Measurements from ENCODE around the gene THSD4. TPM values are rescaled to one million over a fixed set of nuclear protein-coding genes. Genes with fewer than 3 reads are reported as not detected.

Gene THSD4
- total RNA-seq, 2 experiments from 2014 or later = not detected

- Mint-ChIP-seq H3K4me3 (no peak overlapping the region), H3K9me3 (no peaks in the 10 kb centered on the region), H3K4me1 (ENCODE audit: low read depth) (no peaks in the 10 kb centered on the region), H3K36me3 (ENCODE audit: low read depth) (no peaks in the 10 kb centered on the region), H3K27me3 (peaks cover 42% of the 10 kb centered on the region), H3K27ac (no peak overlapping the region)
- no peak overlapping the region for H3K27ac ChIP-seq (ENCODE audit: low read depth in 1 of 2, low read length in 2 of 2)
- H3K9me3 ChIP-seq (ENCODE audit: control insufficient read depth in 1 of 2, insufficient read depth in 1 of 2, low read length in 2 of 2) = no peaks in the 10 kb centered on the region
- ChIA-PET CTCF (no interaction called here), POLR2A (no interaction called here)
- no peaks in the 10 kb centered on the region for H3K36me3 ChIP-seq (ENCODE audit: insufficient read depth, low read length)
- ATAC-seq (ENCODE audit: poor library complexity) (no peak), DNase-seq (no peak)
- H3K4me3 ChIP-seq (ENCODE audit: low read length) = no peak overlapping the region
- no peaks in the 10 kb centered on the region for H3K4me1 ChIP-seq (ENCODE audit: insufficient read depth, low read length)
- TF ChIP-seq, protein P1, sequence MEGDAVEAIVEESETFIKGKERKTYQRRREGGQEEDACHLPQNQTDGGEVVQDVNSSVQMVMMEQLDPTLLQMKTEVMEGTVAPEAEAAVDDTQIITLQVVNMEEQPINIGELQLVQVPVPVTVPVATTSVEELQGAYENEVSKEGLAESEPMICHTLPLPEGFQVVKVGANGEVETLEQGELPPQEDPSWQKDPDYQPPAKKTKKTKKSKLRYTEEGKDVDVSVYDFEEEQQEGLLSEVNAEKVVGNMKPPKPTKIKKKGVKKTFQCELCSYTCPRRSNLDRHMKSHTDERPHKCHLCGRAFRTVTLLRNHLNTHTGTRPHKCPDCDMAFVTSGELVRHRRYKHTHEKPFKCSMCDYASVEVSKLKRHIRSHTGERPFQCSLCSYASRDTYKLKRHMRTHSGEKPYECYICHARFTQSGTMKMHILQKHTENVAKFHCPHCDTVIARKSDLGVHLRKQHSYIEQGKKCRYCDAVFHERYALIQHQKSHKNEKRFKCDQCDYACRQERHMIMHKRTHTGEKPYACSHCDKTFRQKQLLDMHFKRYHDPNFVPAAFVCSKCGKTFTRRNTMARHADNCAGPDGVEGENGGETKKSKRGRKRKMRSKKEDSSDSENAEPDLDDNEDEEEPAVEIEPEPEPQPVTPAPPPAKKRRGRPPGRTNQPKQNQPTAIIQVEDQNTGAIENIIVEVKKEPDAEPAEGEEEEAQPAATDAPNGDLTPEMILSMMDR (IDR thresholded peaks at IDR 0.05) = no peak
- intact Hi-C loops (cut with DNase I, micrococcal nuclease) = no loop called here
- H3K27me3 ChIP-seq (ENCODE audit: control insufficient read depth in 1 of 2, insufficient read depth in 2 of 2, low read length in 2 of 2) = peaks cover 0 to 7% of the 10 kb centered on the region in 2 experiments
Observed at GRCh38 chr15:71107501-71107815, 7.8 kb upstream of the THSD4 start.

GRCh38 chr15:71109130-71109529 is 6.1 kb upstream of the THSD4 start:
- CTCF ChIA-PET = no interaction called here
- no peak overlapping the region for H3K4me3 ChIP-seq (ENCODE audit: low read length)
- H3K27me3 ChIP-seq (ENCODE audit: control insufficient read depth in 1 of 2, insufficient read depth in 2 of 2, low read length in 2 of 2) = peaks cover 3 to 4% of the 10 kb centered on the region in 2 experiments
- DNase-seq (no peak), ATAC-seq (ENCODE audit: poor library complexity) (no peak)
- POLR2A ChIA-PET = no interaction called here
- Mint-ChIP-seq H3K9me3 (no peaks in the 10 kb centered on the region), H3K27ac (no peak overlapping the region), H3K4me3 (no peak overlapping the region), H3K36me3 (ENCODE audit: low read depth) (no peaks in the 10 kb centered on the region), H3K4me1 (ENCODE audit: low read depth) (no peaks in the 10 kb centered on the region), H3K27me3 (peaks cover 44% of the 10 kb centered on the region)
- H3K4me1 ChIP-seq (ENCODE audit: insufficient read depth, low read length) = no peaks in the 10 kb centered on the region
- intact Hi-C loops (cut with DNase I, micrococcal nuclease) = no loop called here
- H3K36me3 ChIP-seq (ENCODE audit: insufficient read depth, low read length) = no peaks in the 10 kb centered on the region
- TF ChIP-seq, protein P1 (IDR thresholded peaks at IDR 0.05) = no peak
- H3K9me3 ChIP-seq (ENCODE audit: control insufficient read depth in 1 of 2, insufficient read depth in 1 of 2, low read length in 2 of 2) = no peaks in the 10 kb centered on the region
- no peak overlapping the region for H3K27ac ChIP-seq (ENCODE audit: low read depth in 1 of 2, low read length in 2 of 2)

DNA sequence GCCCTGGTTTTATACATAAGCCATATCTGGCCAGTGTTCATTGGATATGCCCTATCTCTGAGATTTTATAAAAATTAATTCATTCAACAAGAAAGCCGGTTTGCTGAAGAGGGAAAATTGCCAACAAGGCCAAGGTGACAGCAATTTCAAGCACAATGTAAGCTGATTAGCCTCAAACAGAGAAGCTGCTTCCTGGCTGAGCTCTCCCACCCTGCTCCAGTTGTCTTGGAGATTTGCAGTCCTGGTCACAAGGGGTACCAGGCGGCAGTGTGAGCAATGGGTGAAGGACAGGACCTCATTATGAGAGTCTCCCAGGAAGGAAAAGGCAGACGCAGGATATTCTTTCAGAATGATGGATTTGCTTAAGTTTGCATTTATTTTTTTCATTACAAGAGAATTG is 5.4 kb upstream of the THSD4 start:
- TF ChIP-seq, protein P1 (IDR thresholded peaks at IDR 0.05) = no peak
- ATAC-seq (ENCODE audit: poor library complexity) = no peak
- peaks cover 9 to 10% of the 10 kb centered on the region in 2 experiments for H3K27me3 ChIP-seq (ENCODE audit: control insufficient read depth in 1 of 2, insufficient read depth in 2 of 2, low read length in 2 of 2)
- intact Hi-C loops (cut with DNase I, micrococcal nuclease) = no loop called here
- H3K27ac ChIP-seq (ENCODE audit: low read depth in 1 of 2, low read length in 2 of 2) = no peak overlapping the region
- H3K27ac Mint-ChIP-seq = no peak overlapping the region
- no peaks in the 10 kb centered on the region for H3K9me3 ChIP-seq (ENCODE audit: control insufficient read depth in 1 of 2, insufficient read depth in 1 of 2, low read length in 2 of 2)
- H3K4me1 Mint-ChIP-seq (ENCODE audit: low read depth) = no peaks in the 10 kb centered on the region
- no peaks in the 10 kb centered on the region for H3K36me3 ChIP-seq (ENCODE audit: insufficient read depth, low read length)
- H3K36me3 Mint-ChIP-seq (ENCODE audit: low read depth) = no peaks in the 10 kb centered on the region
- peaks cover 51% of the 10 kb centered on the region for H3K27me3 Mint-ChIP-seq
- no peak for DNase-seq
- no peaks in the 10 kb centered on the region for H3K9me3 Mint-ChIP-seq
- no peak overlapping the region for H3K4me3 Mint-ChIP-seq
- ChIA-PET POLR2A (no interaction called here), CTCF (no interaction called here)
- H3K4me1 ChIP-seq (ENCODE audit: insufficient read depth, low read length) = peaks cover 1% of the 10 kb centered on the region
- no peak overlapping the region for H3K4me3 ChIP-seq (ENCODE audit: low read length)

All from CD4-positive, alpha-beta T cell (primary cell).